Activated CD4-positive, CD25-positive, alpha-beta regulatory T cell treated with anti-CD3 and anti-CD28 coated beads, Interleukin-2, amount 50 U/mL, for 72 hours (primary cell): ENCODE measurements around the gene FITM1.
A peak's percentile ranks its signal among the peaks of the same experiment; 100 is the strongest.

Experiments used
- DNase-seq: peaks from one replicate; pipeline ENCODE4 v3.0.0; 2021

Gene FITM1

DNA sequence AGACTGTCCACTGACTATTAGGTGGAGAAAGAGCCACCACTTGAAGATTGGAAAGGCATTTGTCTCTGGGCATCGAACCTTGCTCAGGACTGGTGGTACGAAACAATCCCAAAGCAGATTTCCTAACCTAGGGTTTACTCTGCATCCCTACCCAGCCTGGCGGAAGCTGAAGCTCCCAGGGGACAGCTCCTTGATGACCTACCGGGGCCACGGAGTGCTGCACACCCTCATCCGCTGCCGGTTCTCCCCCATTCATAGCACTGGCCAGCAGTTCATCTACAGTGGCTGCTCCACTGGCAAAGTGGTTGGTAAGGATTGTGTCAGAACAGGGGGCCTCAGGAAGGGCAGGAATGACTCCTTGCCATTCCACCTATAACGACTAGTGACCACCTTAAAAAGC, 9.2 kb upstream of the FITM1 start:
- no peak for DNase-seq

DNA sequence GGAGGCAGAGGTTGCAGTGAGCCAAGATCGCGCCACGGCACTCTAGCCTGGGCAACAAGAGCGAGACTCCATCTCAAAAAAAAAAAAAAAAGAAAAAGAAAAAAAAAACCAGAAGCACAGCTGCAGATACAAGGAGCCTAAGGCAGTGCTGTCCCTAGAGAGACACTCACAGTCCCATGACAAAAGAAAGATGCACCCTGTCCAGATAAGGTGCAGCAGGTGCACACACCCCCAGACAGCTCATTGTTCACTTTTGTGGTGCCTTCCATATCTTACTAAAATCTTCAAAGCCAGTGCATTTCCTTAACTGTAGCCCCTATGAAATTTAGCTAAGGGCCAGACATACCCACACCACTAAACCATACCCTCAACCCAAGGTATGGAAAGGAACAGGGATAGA, 8.0 kb upstream of the FITM1 start:
- no peak for DNase-seq

DNA sequence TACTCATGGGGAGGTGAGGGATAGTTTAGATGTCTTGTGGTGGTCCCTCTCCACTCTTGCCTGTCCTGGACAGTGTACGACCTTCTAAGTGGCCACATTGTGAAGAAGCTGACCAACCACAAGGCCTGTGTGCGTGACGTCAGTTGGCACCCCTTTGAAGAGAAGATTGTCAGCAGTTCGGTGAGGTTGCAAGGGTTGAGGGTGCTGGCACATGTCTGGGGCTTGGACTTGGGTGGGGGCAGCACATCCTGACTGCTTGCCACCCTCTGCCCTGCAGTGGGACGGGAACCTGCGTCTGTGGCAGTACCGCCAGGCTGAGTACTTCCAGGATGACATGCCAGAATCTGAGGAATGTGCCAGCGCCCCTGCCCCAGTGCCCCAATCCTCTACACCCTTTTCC, 7.6 kb upstream of the FITM1 start:
- DNase-seq: no peak

DNA sequence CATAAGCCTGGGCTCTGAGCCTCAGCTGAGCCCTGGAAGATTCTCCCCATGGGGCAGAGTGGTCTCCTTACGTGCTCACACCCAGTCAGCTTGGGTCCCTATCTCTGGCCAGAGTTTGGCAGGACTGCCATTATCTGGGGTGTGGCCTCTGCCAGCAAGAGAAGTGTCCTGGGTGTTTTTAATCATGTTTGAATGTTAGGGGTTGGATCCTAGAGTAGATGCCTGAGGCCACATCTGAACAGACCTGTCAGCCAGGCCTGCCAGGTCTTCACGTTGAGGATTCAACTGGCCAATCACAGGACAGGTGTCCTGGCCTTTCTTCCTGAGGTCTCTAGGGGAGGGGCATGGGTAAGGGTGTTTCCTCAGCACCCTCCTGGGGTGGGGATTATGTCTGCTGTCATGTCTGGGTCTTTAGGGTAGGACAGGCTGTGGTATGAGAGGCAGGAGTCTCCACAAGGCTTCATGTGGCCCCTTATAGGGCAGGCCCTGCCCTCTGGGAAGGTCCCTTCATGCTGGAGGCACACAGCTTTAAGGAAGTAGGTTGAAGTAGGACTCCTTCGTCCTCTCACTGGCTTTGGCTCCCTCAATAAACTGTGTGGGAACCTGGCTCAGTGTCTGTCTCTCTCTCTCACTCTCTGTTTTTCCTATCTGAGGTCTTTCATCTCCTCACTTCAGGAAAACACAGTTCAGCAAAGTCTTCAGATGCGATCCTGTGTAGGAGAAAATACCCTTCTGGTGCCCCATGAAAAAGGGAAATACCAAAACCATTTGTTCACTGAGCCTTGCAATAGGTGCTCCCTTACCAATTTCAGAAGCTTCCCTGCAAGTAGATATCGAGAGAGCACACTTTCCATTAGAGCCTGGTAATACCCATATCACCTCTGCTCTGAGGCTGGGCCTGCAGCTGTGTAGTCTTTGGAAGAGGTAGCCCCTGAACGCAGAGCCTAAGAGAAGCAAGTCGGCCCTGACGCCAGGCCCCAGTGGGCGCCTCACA, 6.7 kb upstream of the FITM1 start:
- no peak for DNase-seq

DNA sequence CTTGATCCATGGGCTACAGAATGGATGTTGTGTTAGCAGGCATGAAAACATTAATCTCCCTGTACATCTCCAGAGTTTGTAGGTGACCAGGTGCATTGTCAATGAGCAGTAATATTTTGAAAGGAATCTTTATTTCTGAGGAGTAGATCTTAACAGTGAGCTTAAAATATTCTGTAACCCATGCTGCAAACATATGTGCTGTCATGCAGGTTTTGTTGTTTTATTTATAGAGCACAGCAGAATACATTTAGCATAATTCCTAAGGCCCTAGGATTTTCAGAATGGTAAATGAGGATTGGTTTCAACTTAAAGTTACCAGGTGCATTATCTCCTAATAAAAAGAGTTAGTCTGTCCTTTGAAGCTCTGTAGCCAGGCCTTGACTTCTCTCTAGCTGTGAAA, 3.5 kb upstream of the FITM1 start:
- no peak for DNase-seq

DNA sequence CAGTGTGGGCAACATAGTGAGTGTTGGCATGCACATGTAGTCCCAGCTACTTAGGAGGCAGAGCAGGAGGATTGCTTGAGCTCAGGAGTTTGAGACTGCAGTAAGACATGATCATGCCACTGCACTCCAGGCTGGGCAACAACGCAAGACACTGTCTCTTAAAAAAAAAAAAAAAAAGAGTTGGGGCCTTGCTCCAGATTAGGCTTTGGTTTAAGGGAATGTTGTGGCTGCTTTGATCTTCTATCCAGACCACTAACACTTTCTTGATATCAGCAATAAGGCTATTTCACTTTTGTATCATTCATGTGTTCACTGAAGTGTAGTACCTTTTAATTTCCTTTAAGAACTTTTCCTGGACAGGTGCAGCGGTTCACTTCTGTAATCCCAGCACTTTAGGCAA, 2.8 kb upstream of the FITM1 start:
- DNase-seq: no peak

DNA sequence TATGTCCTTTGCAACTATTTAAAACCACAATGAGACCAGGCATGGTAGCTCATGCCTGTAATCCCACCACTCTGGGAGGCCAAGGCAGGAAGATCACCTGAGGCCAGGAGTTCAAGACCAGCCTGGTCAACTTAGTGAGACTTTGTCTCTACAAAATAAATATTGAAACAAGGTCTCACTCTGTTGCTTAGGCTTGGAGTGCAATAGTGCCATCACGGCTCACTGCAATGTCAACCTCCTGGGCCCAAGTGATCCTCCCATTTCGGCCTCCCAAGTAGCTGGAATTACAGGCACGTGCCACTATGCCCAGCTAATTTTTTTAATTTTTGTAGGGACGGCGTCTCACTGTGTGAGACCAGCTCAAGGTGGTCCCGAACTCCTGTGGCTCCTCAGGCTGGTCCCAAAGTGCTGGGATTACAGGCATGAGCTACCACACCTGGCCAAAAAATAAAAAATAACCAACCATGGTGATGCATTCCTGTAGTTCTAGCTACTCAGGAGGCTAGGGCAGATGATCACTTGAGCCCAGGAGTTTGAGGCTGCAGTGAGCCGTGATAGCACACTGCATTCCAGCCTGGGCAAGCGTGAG, 955 bp upstream of the FITM1 start:
- DNase-seq: no peak

DNA sequence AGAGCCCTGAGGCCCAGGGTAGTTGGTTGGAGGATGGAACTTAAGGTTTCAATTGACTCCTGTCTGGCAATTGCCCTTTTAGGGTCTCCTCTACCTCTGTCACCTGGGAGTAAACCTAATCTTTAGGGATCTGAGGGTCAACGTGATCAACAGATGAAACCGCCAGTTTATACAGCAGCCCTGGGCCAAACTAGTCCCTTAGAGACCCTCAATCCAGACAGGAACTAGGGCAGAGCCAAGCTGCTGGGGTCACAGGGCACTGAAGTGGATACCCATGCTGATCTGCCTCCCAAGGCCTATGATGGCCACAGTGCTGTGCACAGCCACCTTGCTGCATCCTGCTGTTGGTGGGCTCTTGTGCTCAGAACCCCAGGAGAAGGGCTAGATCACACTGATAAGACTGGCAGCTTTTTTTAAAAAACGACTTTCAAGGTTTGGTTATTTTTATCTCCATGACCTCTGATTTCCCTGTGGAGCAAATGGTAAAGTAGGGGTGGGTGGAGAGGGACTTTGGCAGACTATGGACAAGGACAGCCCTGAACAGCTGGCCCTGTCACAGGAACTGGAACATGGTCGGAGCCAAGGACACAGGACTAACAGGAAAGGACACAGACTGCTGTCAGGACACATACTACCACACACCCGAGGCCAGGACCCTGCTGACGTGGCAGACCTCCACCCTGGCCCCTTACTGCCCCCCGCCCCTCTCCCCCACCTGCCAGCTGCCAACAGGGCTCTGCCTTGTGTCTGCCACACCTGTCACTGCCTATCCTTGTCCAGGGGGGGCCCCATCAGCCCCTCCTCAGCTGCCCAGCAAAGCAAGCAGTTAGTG, 474 bp downstream of the FITM1 start:
- DNase-seq: no peak

DNA sequence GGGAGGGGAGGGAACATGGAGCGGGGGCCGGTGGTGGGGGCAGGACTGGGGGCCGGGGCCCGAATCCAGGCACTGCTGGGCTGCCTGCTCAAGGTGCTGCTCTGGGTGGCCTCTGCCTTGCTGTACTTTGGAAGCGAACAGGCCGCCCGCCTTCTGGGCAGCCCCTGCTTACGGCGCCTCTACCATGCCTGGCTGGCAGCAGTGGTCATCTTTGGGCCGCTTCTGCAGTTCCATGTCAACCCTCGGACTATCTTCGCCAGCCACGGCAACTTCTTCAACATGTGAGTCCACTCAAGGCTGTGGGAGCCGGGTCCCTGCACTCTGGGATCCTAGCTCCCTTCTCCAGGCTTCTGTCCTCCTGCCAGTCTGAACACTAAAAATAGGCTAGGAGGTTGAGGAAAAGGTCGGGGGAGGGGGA, 1.1 kb downstream of the FITM1 start:
- no peak for DNase-seq

DNA sequence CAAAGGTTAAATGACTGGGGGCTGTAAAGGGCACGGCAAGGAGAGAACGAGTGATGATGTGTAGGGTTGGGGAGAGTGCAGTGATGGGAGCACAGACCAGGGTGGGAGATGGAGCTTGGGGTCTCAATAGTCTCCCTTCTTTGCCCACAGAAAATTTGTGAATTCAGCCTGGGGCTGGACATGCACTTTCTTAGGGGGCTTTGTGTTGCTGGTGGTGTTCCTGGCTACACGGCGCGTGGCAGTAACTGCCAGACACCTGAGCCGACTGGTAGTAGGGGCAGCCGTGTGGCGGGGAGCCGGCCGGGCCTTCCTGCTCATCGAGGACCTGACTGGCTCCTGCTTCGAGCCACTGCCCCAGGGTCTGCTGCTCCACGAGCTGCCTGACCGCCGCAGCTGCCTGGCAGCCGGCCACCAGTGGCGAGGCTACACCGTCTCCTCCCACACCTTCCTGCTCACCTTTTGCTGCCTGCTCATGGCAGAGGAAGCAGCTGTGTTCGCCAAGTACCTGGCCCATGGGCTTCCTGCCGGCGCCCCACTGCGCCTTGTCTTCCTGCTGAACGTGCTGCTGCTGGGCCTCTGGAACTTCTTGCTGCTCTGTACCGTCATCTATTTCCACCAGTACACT, 1.7 kb downstream of the FITM1 start:
- DNase-seq: peak; percentile 42

DNA sequence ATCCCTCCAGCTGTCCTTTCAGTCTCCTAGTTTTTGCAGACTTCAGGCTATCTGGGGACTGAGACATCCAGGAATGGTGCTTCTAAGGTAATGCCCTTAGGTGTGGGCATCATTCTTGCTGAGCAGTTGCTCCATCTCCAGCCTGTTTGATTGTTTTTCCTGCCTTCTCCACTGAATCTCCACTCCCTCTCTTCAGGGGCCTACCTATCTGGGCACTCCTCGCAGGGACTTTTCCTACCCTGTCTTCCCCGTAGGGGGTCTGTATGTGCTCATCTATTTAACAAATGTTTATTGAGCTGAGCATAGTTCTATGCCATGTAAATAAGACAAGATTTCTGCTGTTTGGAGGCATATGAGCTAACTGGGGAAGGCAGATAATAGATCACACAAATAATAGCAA, 2.5 kb downstream of the FITM1 start:
- DNase-seq: no peak

DNA sequence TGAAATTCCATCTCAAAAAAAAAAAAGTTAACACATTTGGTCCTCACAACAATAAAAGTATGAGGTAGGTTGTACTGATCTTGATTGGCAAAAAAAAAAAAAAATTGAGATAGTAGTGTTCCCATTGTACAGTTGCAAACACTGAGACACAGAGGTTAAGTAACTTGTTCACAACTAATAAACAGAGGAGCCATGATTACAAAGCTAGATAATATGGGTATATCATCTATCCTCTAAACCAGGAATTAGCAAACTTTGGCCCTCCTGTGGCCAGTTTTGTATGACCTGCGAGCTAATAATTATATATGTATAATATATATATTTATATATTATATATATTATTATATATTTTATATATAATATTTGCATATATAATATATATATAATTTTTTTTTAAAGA, 3.3 kb downstream of the FITM1 start:
- no peak for DNase-seq

DNA sequence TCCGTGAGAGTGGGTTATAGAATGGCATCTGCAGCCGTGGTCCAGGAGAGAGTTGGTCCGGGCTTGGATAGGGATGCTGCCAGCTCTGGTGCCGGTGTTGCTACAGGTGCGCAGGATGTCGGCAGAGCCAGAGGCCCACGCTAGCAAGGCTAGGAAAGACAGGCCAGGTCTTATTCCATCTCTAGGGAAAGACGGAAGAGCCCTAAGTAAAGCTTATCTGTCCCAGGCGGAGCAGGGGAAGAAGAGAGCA, 5.0 kb downstream of the FITM1 start:
- no peak for DNase-seq

DNA sequence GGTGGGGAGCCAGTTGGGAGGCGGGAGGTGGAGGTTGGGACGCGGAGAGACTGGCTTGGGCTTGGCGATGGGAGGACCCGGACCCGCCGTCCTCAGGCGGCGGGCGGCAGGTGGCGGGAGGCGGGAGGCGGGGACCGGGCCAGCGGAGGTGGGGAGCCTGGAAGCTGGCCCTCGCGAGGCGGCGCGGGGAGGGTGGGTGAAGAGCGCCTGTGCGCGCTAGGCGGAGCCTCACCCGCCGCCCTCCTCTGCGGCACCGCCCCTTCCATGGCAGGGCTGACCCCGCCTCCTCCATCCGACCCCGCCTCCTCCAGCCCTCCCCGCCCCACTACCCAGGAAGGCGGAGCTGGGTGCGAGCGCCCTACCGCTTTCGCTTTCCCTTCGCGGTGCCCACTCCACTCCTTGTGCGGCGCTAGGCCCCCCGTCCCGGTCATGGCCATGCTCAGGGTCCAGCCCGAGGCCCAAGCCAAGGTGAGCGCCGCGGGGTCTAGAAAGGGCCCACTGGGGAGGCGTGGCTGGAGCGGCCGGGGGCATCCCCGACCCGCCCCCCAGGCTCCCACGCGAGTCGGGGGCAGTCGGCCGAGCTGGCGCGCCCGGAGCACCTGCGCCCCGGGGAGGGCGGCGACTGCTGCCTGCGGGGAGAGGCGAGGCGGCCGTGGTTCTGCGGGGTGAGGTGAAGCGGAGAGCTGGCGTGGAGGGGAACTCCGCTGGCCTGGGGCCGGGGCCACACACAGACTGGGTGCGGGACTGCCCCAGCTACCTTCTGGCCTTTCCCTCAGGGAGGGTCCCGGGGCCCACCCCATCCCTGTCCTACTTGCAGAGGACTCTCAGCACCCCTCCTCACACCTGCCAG, 5.6 kb downstream of the FITM1 start, which contains the start of gene PSME1:
Gene PSME1, plus strand, starts transcription at position 361 of the 850 bp plus-strand sequence. Its CDS starts 69 bp downstream, at position 430.
- DNase-seq: peak; percentile 95

DNA sequence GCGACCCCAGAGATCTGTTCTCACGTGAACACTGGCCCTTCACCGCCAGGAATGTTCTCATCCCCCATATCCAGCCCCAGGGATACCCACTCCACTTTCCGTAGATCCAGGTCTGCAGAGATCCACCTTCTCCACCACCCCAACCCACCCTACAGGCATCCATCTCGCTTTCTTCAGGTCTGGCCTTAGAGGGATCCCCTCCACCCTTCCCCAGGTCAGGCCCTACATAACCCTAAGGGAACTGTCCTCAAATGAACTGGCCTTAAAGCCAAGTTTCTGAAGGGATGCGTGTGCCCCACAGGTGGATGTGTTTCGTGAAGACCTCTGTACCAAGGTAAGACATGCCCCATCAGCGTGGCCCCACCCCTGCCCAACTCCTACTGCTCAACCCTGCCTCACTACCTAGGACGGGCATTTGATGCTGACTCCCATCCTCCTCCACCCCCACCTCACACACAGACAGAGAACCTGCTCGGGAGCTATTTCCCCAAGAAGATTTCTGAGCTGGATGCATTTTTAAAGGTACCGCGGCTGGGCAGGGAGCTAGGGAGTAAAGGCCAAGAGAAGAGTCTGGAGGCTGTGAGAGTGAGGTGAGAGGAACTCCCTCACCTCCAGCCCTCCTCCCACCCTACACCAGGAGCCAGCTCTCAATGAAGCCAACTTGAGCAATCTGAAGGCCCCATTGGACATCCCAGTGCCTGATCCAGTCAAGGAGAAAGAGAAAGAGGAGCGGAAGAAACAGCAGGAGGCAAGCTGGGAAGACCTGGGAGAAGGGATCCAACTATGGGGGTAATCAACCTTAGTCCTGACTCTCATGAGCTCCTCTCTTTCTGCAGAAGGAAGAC, 6.4 kb downstream of the FITM1 start:
- DNase-seq: no peak

DNA sequence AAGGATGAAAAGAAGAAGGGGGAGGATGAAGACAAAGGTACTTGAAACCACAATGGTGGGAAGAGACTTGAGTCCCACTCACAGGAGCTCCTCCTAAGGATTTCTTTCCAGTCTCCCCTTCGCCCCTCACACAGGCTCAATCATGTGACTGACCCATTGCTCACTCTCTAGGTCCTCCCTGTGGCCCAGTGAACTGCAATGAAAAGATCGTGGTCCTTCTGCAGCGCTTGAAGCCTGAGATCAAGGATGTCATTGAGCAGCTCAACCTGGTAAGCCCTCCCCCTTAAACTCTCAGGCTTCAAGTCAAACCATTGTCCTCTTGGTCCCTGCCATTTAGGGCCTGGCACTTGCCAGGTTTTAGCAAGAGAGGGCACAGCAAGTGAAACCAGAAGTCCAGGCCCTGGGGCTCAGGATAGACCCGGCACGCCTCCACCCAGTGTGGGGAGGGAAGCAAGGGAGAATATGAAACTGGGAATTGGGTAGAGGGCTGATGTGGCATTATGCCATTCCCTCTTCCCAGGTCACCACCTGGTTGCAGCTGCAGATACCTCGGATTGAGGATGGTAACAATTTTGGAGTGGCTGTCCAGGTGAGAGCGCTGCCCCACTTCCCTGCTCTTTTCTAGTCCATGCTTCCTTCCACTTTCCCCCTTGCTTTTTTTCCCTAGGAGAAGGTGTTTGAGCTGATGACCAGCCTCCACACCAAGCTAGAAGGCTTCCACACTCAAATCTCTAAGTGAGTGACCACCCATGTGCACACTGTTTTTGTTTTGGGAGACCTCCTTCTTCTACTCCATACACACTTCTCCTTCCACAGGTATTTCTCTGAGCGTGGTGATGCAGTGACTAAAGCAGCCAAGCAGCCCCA, 7.3 kb downstream of the FITM1 start:
- no peak for DNase-seq

DNA sequence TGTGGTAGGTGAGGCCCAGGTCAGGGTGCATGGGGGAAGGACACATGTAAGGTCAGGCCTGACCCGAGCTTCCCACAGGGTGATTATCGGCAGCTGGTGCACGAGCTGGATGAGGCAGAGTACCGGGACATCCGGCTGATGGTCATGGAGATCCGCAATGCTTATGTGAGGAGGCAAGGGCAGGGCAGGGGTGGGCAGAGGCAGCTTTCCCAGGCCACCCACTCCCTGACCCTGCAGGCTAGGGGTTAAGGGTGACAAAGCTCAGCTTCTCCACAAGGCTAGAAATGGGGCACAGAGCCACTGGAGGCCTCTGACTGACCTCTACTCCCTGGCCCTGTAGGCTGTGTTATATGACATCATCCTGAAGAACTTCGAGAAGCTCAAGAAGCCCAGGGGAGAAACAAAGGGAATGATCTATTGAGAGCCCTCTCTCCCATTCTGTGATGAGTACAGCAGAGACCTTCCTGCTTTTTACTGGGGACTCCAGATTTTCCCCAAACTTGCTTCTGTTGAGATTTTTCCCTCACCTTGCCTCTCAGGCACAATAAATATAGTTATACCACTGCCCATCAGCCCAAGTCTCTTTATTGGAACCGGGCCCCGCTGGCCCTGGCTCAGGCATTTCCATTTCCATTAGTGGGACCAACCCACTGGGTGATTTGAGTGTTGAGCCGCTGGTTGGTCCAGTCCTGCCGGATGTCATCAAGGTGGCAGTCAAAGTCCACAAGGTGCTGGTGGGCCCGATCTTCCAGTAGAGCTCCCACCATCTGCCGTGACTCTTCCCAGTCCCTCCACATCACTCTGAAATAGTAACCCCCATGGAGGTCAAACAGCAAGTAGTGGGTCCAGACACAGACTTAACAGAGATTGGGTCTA, 8.2 kb downstream of the FITM1 start:
- DNase-seq: no peak

DNA sequence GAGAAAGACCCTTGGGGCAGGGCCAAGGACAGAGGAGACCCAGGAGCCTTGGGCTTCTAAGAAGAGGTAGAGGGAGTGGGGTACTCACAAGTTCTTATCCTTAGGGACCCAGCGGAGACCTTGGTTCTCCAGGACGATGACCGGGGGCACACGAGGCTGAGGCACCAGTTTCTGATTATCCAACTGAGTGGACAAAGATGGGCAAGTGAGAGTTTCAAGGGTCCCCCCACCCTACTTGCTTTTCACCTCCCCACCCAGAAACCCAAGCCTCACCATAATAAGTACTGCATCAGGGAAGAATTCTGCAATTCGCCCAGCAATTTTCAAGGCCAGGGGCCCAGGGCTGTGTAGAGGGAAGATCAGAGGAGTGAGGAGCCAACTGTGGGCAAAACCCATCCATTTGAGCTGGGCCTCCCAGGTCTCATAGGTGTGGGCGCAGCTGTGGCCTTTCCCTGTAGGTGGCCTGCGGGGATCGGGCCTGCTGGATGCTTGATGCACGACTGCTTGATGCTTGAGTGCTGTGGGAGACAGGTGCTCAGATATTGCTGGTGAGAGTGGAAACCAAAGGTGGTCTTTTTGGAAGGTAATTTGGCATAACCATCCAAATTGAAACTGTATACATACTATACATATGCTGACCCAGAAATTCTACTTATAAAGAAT, 8.9 kb downstream of the FITM1 start:
- no peak for DNase-seq
